HepG2 (cell line): Measurements from ENCODE around the gene ANKRD44. TPM values are rescaled to one million over a fixed set of nuclear protein-coding genes. Genes with fewer than 3 reads are reported as not detected.

ENCODE experiments used
- ATAC-seq: fragments of 200-7000 bp; cut with Tn5 transposase; 3 replicates; pipeline ENCODE4 v1.9.1; 2020; ENCODE audit warnings: mild to moderate bottlenecking, moderate library complexity
- BruUV-seq: library from RNA; stranded (reverse); fragments of 400-500 nt; replicated peaks from 2 replicates; lab custom pipeline; 2021; lab: Mats Ljungman, UMichigan
- CTCF ChIA-PET: fragments of 300-600 bp; formaldehyde crosslinking; extraction: SDS; loops from one replicate; lab custom pipeline; 2021; ENCODE audit warnings: low total read pairs, inconsistent platforms, low intra/inter-chr PET ratio; lab: Yijun Ruan, JAX
- POLR2A ChIA-PET: fragments of 350-600 bp; sonication (Branson Sonifier 250); formaldehyde crosslinking; loops from one replicate; lab custom pipeline; 2020; ENCODE audit warnings: antibody characterized with exemption, inconsistent platforms; lab: Yijun Ruan, JAX
- DNase-seq: peaks from one replicate; pipeline ENCODE4 v3.0.0-alpha.2; 2015; ENCODE audit warnings: low spot score
- FAIRE-seq: peaks from 3 replicates; lab custom pipeline; 2011; peaks lifted over from hg19 to GRCh38; lab: Jason Lieb, UNC
- H2AFZ ChIP-seq: one replicate; pipeline ENCODE4 v1.6.1; 2011; ENCODE audit warnings: low read length, inconsistent platforms
- H3K27ac ChIP-seq: fragments of 300-600 bp; 3 replicates; pipeline ENCODE4 v1.8.0; 2011; ENCODE audit warnings: mixed run types, mild to moderate bottlenecking, mixed read lengths, low read length, inconsistent platforms; ENCODE audit not compliant: insufficient read depth; ENCODE audit errors: extremely low read length
- H3K27me3 ChIP-seq, 2 experiments: fragments of 200-600 bp in 1 of 2; 2 replicates in 1 of 2; 3 replicates in 1 of 2; pipeline versions ENCODE4 v1.6.0 to v1.8.0; 2011; ENCODE audit warnings: low read length in 2 of 2, mild to moderate bottlenecking in 2 of 2, moderate library complexity in 2 of 2, inconsistent platforms in 1 of 2; ENCODE audit not compliant: insufficient read depth in 2 of 2, control insufficient read depth in 1 of 2
- H3K36me3 ChIP-seq, 2 experiments: fragments of 200-600 bp in 1 of 2; replicated peaks in 1 of 2; 2 replicates in 1 of 2; 3 replicates in 1 of 2; pipeline versions ENCODE4 v1.5.1 to v1.8.0; 2011; ENCODE audit warnings: low read length in 2 of 2, inconsistent platforms in 1 of 2; ENCODE audit not compliant: insufficient read depth in 2 of 2, control insufficient read depth in 1 of 2
- H3K4me1 ChIP-seq: 2 replicates; pipeline ENCODE4 v1.5.1; 2012; ENCODE audit warnings: low read length, inconsistent platforms; ENCODE audit not compliant: insufficient read depth
- H3K4me2 ChIP-seq: 2 replicates; pipeline ENCODE4 v1.6.0; 2011; ENCODE audit warnings: low read depth, low read length, inconsistent platforms
- H3K4me3 ChIP-seq, 3 experiments: fragments of 200-600 bp in 1 of 3; sonication (generic), shearing (Covaris generic) in 1 of 3; replicated peaks in 1 of 3; 2 replicates each; pipeline ENCODE4 v1.5.1; 2011 to 2016; ENCODE audit warnings: low read length in 3 of 3, inconsistent platforms in 2 of 3, low read depth in 2 of 3, mild to moderate bottlenecking in 2 of 3, control low read depth in 1 of 3, mixed read lengths in 1 of 3; ENCODE audit not compliant: insufficient read depth in 1 of 3
- H3K79me2 ChIP-seq: one replicate; pipeline ENCODE4 v1.6.1; 2011; ENCODE audit warnings: low read length, inconsistent platforms; ENCODE audit not compliant: insufficient read depth
- H3K9ac ChIP-seq: 2 replicates; pipeline ENCODE4 v1.6.0; 2011; ENCODE audit warnings: mild to moderate bottlenecking, low read depth, low read length, inconsistent platforms; ENCODE audit not compliant: insufficient read depth
- H3K9me3 ChIP-seq: 2 replicates; pipeline ENCODE4 v1.5.1; 2012; ENCODE audit warnings: mild to moderate bottlenecking, low read length
- H4K20me1 ChIP-seq: 2 replicates; pipeline ENCODE4 v1.6.0; 2011; ENCODE audit warnings: inconsistent platforms, mild to moderate bottlenecking, low read length, moderate library complexity; ENCODE audit not compliant: insufficient read depth
- ARHGAP35 ChIP-seq: sonication (generic); formaldehyde crosslinking; IDR thresholded peaks from 2 replicates; pipeline ENCODE4 v1.9.0; 2022; ENCODE audit warnings: mild to moderate bottlenecking, inconsistent platforms, moderate library complexity, missing genetic modification reagents, borderline replicate concordance
- EED ChIP-seq: sonication (generic); formaldehyde crosslinking; IDR thresholded peaks from 2 replicates; pipeline ENCODE4 v1.5.0; 2020; ENCODE audit warnings: mild to moderate bottlenecking, missing genetic modification reagents
- ESRRA ChIP-seq: sonication (generic); formaldehyde crosslinking; IDR thresholded peaks from 2 replicates; pipeline ENCODE4 v1.5.1; 2020; ENCODE audit warnings: mild to moderate bottlenecking, low read depth, missing genetic modification reagents
- FIP1L1 ChIP-seq: fragments of 200-400 bp; formaldehyde crosslinking; IDR thresholded peaks from 2 replicates; pipeline ENCODE4 v1.6.1; 2018; ENCODE audit warnings: low read depth, mild to moderate bottlenecking, low read length, moderate library complexity, borderline replicate concordance; ENCODE audit not compliant: insufficient read depth
- HOXA7 ChIP-seq: sonication (generic); formaldehyde crosslinking; IDR thresholded peaks from 2 replicates; pipeline ENCODE4 v1.8.1; 2022; ENCODE audit warnings: mild to moderate bottlenecking, missing genetic modification reagents, moderate library complexity
- ISX ChIP-seq: sonication (generic); formaldehyde crosslinking; conservative IDR thresholded peaks from 2 replicates; pipeline ENCODE4 v1.5.0; 2020; ENCODE audit warnings: missing genetic modification reagents
- KLF9 ChIP-seq: IDR thresholded peaks from 2 replicates; pipeline ENCODE4 v1.6.1; 2016; ENCODE audit warnings: low read depth
- NFAT5 ChIP-seq: sonication (generic); formaldehyde crosslinking; IDR thresholded peaks from 2 replicates; pipeline ENCODE4 v1.4.0; 2020; ENCODE audit warnings: missing genetic modification reagents
- RARA ChIP-seq: IDR thresholded peaks from 2 replicates; pipeline ENCODE4 v1.6.1; 2016; ENCODE audit warnings: missing genetic modification reagents, missing compliant biosample characterization
- RFXANK ChIP-seq: IDR thresholded peaks from 2 replicates; pipeline ENCODE4 v1.6.1; 2016
- SKIL ChIP-seq: sonication (generic); formaldehyde crosslinking; IDR thresholded peaks from 2 replicates; pipeline ENCODE4 v1.8.0; 2022; ENCODE audit warnings: missing genetic modification reagents, mild to moderate bottlenecking, moderate library complexity, borderline replicate concordance
- ZFYVE20 ChIP-seq: sonication (generic); formaldehyde crosslinking; IDR thresholded peaks from 2 replicates; pipeline ENCODE4 v1.8.0; 2023; ENCODE audit warnings: low read depth, mild to moderate bottlenecking, moderate library complexity, missing genetic modification reagents, borderline replicate concordance
- ZNF296 ChIP-seq: sonication (generic); formaldehyde crosslinking; conservative IDR thresholded peaks from 2 replicates; pipeline ENCODE4 v1.5.0; 2020; ENCODE audit warnings: mild to moderate bottlenecking, missing genetic modification reagents
- ZNF33B ChIP-seq: sonication (generic); formaldehyde crosslinking; IDR thresholded peaks from 2 replicates; pipeline ENCODE4 v1.5.1; 2020; ENCODE audit warnings: mild to moderate bottlenecking, missing genetic modification reagents
- ZNF747 ChIP-seq: sonication (generic); formaldehyde crosslinking; IDR thresholded peaks from 2 replicates; pipeline ENCODE4 v1.8.1; 2023; ENCODE audit warnings: missing genetic modification reagents, mild to moderate bottlenecking, borderline replicate concordance
- ZNF781 ChIP-seq: sonication (generic); formaldehyde crosslinking; IDR thresholded peaks from 2 replicates; pipeline ENCODE4 v1.5.1; 2020; ENCODE audit warnings: borderline replicate concordance, mild to moderate bottlenecking, missing genetic modification reagents; ENCODE audit errors: not compliant biosample characterization
- ZSCAN9 ChIP-seq: IDR thresholded peaks from 2 replicates; pipeline ENCODE4 v1.6.1; 2016; ENCODE audit warnings: borderline replicate concordance
- WGBS: methylation state at CpG from one replicate; pipeline ENCODE4 v1.1.6; 2017; ENCODE audit warnings: low lambda C conversion rate; 5-methylcytosine and 5-hydroxymethylcytosine counted together
- in situ Hi-C: cut with HindIII; loops from 2 replicates; pipeline ENCODE4 v1.10.0; 2017; ENCODE audit warnings: low pct_unique_long_range_greater_than_20kb; ENCODE audit not compliant: extremely low pct_ligation_motif_present
- intact Hi-C: fragments of 100-400 bp; cut with micrococcal nuclease; formaldehyde crosslinking; loops from one replicate; pipeline ENCODE4 v1.10.0; 2022; ENCODE audit not compliant: unreplicated experiment
- polyA plus RNA-seq, 8 experiments: library from polyadenylated mRNA; depleted of rRNA in 3 of 8; stranded (reverse) in 7 of 8; unstranded in 1 of 8; fragments of >200 nt; fragmentation: Illumina TruSeq in 4 of 8; extraction: Trizol in 4 of 8; gene quantifications; 2 replicates each; pipeline versions ENCODE4 v1.2.1 to v1.2.3, GENCODE V29; 2011 to 2016; ENCODE audit warnings: low read depth in 4 of 8, missing spikeins in 1 of 8, mixed read lengths in 1 of 8; ENCODE audit not compliant: insufficient read depth in 1 of 8
- total RNA-seq, 5 experiments: library from RNA; depleted of rRNA; stranded (reverse); fragments of >200 nt; fragmentation: Illumina TruSeq; extraction: Trizol; gene quantifications; 2 replicates each; pipeline ENCODE4 v1.2.3, GENCODE V29; 2016; ENCODE audit warnings: low read depth in 1 of 5

Gene ANKRD44
- total and polyA plus RNA-seq, 2 of the 13 experiments (the other 11 are each of a cell fraction or from before 2014, with no cell fraction given): 0.04 to 0.11 TPM

GRCh38 chr2:197229509-197230443, 80.8 kb downstream of the ANKRD44 start:
- no peak overlapping the region for H3K9ac ChIP-seq
- H3K27me3 ChIP-seq: no peaks in the 10 kb centered on the region
- H3K4me1 ChIP-seq: no peaks in the 10 kb centered on the region
- intact Hi-C loops (no loop called here), in situ Hi-C loops (no loop called here)
- H3K36me3 ChIP-seq: no peaks in the 10 kb centered on the region
- H4K20me1 ChIP-seq: no peaks in the 10 kb centered on the region
- no peaks in the 10 kb centered on the region for H3K9me3 ChIP-seq
- 2% methylated on average over 4 of the region's 4 CpGs for whole genome bisulfite sequencing
- no peak overlapping the region for H3K4me3 ChIP-seq
- H3K27ac ChIP-seq: no peak overlapping the region
- no peak overlapping the region for H2AFZ ChIP-seq
- FAIRE-seq: no peak
- no peaks in the 10 kb centered on the region for H3K79me2 ChIP-seq
- POLR2A ChIA-PET: no interaction called here
- no peak for DNase-seq
- no peak for ATAC-seq
- no TSS peak for BruUV-seq
- CTCF ChIA-PET: no interaction called here
- no peak overlapping the region for H3K4me2 ChIP-seq
- TF ChIP-seq ZFYVE20 (CRISPR knock-in tag): no peak
- TF ChIP-seq ZNF781 (CRISPR knock-in tag): no peak
- no peak for TF ChIP-seq EED (CRISPR knock-in tag)
- TF ChIP-seq ZNF747 (CRISPR knock-in tag): no peak
- TF ChIP-seq RFXANK (CRISPR knock-in tag): no peak
- TF ChIP-seq FIP1L1: no peak
- TF ChIP-seq RARA (CRISPR knock-in tag): no peak
- no peak for TF ChIP-seq SKIL (CRISPR knock-in tag)
- TF ChIP-seq ESRRA: no peak
- no peak for TF ChIP-seq HOXA7
- TF ChIP-seq ARHGAP35 (CRISPR knock-in tag): no peak
- TF ChIP-seq ZSCAN9 (CRISPR knock-in tag): no peak
- TF ChIP-seq ZNF33B (CRISPR knock-in tag): no peak
- no peak for TF ChIP-seq ZNF296
- no peak for TF ChIP-seq ISX (CRISPR knock-in tag)
- no peak for TF ChIP-seq NFAT5 (CRISPR knock-in tag)
- no peak for TF ChIP-seq KLF9 (CRISPR knock-in tag)
